GM19351 (cell line): ENCODE data around the gene CLDN11.

Experiments
- ATAC-seq: cut with Tn5 transposase; IDR thresholded peaks from one replicate; pipeline ENCODE4 v1.9.1; 2021; ENCODE audit warnings: mild to moderate bottlenecking, moderate library complexity; ENCODE audit not compliant: unreplicated experiment

CLDN11 gene

DNA sequence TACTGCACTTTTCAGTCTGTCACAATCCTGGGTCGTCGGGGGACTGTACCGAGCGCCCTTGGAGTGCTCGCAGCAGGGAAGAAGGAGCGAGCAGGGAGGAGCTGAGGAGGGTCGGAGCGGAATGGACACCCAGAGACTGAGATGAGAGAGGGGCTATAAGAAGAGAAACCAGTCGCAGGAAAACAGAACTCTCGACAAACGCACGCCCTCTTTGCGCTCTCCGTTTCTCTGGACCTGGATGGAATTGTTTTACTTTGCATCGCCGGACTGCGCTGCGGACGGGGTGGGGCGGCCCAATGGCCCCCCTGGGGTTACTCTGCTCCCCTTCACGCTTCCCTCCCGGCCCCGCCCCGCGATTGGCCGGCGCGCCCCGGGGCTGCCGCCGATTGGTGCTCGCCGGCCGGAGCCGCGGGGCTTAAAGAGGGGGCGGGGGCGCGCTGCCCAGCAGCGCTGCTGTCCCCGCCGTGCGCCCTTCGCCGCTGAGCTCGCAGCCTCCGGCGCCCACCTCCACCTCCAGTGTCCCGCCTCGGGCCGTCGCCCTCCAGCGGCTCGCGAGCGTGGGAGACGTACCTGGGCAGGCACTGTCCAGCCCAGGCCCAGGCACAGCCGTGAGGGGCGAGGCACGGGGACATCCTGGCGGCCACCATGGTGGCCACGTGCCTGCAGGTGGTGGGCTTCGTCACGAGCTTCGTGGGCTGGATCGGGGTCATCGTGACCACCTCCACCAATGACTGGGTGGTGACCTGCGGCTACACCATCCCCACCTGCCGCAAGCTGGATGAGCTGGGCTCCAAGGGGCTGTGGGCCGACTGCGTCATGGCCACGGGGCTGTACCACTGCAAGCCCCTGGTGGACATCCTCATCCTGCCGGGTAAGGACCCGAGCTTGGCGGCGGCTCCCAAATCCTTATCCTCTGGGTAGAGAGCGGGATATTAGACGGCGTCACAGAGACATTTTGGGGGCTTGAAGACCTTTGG is at the start of gene CLDN11:
CLDN11 (plus strand) TSS at position 447 of the 977 bp plus-strand sequence; CDS start at position 646, 199 bp downstream.
- no peak for ATAC-seq

DNA sequence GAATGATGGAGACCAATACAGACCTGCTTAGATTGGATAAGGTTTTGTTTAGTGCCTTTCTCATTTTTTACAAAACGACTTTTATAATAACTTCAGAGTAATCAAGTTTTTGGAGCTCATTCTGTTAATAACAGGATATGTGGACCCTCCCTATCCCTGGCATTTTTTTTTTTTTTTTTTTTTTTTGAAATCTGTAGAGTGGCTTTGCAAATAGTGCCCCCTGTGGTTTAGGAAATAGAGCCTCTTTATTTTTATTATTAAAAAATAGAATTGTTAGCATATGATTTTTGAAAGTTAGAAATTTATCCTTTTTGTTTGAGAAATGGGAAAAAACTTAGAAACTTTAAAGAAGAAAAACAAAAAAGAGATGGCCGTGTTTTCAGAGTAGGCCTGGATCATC is 49.7 kb upstream of the CLDN11 start:
- ATAC-seq: no peak

DNA sequence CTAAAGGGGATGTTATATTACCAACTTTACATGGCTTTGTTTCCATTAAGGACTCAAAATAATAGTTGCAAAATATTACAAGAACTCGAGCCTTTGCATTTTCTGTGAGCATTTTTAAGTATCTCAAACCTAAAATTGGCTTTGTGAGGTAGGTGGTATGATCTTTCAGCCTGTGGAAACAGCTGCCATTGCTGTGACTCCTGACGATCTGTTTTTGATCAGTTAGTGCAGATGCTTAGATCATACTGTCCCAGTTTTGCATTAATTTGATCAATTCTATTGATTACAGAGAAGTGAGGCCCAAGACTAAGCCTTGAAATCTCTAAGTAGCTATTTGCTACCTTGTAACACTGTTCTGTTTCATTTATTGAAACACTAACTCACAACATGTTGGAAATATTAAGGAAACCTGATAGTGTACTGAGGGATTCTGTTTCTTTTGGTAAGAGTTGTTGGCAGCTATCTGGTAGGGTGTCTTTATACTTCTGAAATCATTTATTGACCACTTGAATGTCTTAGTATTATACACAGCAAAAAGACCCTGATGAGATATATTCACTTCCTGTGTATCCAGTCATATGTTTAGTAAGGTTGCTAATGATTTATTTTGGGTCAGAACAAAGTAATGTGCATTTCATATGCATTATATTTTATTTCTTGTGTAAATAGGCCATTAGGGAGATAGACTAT is 46.3 kb upstream of the CLDN11 start:
- no peak for ATAC-seq

DNA sequence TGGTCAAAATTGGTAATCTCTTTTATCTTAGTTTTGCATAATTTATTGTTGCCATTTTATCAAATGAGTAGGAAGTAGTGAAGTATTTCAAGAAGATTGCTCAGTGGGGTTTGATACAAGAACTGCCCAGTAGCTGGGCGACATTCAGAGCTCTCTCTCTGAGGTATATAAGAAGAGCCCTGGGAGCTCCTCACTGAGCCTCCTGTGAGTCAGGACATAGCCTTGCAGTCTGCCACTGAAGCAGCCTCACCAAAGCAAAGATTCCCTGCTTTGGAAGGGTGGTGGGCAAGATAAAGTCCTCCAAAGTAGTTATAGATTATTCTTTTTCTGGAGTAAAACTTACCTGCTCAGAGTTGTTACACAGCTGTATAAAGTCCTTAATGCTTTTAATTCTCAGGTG is 35.1 kb upstream of the CLDN11 start:
- ATAC-seq: no peak

DNA sequence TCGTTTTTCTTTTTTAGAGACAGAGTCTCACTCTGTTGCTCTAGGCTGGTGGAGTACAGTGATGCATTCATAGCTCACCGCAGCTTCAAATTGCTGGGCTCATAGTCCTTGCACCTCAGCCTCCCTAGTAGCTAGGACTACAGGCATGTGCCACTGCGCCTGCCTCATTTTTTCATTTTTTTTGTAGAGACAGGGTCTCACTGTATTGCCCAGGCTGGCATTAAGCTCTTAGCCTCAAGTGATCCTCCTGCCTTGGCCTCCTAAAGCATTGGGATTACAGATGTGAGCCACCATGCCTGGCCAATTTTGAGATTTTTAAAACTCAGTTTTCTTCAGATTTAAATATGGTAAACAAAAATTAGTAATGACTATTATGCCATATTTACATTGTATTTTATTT is 32.2 kb upstream of the CLDN11 start:
- ATAC-seq: no peak

DNA sequence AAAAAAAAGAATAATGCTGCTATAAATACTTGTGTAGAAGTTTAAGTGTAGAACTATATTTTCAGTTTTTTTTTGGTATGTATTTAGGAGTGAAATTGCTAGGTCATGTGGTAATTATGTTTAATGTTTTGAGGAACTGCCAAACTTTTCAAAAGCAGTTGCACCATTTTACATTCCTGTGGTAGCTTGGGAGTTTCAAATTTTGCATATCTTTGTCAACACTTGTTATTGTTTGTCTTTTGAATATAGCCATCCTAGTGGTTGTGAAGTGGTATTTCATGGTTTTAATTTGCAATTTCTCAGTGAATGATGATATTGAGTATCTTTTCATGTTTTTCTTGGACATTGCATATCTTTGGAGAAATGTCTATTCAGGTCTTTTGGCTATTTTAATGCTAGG is 30.7 kb upstream of the CLDN11 start:
- no peak for ATAC-seq

DNA sequence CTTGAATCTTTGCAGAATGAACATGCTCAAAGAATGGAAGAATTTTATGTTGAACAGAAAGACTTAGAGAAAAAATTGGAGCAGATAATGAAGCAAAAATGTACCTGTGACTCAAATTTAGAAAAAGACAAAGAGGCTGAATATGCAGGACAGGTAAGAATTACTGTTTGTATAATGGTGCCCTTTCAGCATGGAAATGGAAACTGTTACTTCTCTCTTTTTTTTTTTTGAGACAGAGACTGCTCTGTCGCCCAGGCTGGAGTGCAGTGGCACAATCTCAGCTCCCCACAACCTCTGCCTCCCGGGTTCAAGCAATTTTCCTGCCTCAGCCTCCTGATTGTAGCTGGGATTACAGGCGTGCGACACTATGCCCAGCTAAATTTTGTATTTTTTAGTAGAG is 27.6 kb upstream of the CLDN11 start:
- ATAC-seq: no peak

DNA sequence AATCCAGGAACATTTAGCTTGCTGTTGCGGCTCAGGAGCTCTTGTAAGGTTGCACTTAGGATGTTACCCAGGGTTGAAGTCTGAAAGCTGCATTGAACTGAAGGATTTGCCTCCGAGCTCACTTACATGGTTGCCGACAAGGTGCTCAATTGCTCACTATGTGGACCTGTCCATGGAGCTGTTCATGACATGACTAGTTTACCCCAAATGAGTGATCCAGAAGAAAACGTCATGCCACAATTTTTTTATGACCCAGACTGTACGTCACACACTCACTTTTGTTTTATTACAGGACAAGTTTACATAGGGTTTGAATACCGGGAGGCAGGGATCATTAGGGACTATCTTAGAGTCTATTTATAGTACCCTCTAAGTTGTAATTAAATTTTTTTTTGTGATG is 21.0 kb upstream of the CLDN11 start:
- no peak for ATAC-seq

DNA sequence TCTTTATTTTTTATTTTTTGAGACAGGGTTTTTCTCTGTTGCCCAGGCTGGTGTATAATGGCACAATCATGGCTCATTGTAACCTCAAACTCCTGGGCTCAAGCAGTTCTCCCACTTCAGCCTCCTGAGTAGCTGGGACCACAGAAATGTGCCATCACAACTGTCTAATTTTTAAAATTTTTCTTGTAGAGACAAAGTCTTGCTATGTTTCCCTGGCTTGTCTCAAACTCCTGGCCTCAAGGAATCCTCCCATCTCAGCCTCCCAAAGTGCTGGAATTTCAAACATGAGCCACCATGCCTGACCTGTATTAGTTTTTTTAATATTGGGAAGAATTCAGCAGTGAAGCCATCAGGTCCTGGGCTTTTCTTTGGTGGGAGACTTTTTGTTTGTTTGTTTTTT is 13.6 kb upstream of the CLDN11 start:
- no peak for ATAC-seq

DNA sequence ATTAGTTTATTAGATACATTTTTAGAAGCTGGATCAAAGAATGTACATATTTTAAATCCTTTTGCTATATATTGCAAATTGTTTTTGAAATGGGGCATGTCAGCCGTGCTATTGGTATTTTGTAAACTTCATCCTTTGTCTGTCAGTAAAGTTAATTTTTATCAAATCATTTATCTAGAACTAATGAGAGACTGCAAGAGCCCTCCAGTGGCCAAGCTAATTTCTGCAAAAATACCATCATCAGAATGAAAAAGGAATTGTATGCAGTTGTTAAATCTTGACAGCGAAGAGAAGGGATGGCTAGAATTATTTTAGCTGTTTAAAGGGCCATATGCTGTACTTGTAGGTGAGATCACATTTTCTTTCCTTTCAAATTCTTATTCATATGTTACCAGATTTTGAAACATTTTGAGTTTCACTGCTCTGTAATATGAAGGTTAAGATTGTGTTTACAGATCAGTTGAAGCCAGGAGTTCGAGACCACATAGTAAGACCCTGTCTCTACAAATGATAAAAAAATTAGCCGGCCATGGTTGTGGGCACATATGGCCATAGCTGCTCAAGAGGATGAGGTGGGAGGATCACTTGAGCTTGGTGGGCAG is 8.1 kb upstream of the CLDN11 start:
- no peak for ATAC-seq

DNA sequence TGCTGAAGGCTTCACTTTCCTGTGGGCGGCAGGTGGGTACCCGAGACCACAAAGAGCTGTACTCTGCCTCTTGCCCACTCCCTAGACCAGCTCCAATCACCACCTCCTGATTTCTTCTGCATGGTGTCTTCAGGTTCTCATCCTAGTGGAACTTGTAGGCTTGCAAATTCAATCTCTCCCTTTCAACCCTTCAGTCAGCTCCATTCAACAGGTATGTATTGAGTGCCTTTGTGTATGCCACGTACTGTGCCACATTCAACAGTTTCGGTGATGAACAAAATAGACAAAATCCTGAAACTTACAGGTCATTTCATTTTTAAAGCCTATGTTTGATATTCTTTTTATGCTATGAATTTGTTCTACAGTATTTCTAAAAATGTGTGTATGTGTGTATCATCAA is 5.4 kb upstream of the CLDN11 start:
- no peak for ATAC-seq

DNA sequence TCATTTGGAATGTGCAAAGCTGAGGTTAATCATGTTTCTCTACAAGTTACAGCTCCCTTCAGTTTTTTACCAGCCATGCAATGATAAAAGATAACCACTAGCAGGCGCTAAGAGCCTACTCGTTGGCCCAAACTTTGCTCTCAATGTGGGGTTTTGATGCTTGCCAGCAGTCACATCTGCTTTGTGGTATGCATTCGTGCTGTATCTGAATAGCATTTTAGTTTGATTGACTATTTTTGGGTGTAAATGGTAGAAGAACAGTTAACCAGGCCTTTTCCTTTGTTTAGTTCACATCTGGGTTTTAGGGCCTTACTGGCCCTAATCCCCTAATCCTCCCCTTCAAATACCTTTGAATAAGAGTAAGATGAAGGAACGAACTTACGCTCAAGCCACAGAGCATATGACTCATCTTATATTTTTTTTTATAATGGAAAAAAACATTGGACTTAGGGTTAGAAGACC is 4.4 kb upstream of the CLDN11 start:
- no peak for ATAC-seq

DNA sequence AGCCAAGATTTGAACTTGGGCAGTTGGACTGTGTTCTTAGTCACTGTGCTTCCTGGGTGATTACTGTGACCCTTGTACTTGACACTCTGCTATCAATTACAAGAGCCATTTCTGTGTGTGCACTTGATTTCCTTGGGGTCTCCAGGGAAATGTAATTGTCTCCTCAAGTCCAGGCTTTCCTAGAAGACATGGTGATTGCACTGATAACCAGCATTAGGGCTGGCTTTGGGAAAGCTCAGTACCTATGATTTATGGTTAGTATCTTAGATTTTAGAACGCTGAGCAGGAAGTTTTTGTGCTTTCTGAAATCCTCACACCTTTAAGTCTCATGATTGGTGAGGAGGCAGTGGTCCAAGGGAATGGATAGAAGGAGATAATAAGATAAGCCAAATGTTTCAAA is 1.6 kb upstream of the CLDN11 start:
- ATAC-seq: no peak

DNA sequence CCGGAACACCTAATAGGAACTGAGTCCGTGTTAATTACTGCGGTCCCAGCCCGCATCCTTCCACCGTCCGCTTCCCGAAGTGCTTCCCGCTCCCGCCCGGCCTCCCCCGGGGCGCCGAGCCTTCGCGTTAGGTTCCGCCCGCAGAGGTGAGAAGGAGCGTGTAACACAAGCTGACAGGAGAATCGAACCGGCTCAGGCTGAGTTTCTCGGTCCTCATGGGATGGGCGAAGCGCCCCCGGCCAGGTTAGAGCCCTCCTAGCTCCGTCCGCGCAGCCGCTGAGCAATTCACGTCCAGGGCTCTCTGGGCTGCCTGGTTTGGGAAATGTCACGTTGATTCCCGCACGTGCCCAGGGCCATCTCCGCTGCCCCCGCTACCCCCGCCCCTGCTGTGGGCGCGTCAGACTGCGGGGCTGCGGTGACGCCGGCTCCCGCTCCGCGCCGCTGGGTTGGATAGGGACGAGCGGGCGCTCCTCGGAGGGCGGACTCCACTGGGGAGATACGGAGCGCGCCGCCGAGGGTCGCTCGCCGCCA is 954 bp downstream of the CLDN11 start:
- ATAC-seq: no peak

DNA sequence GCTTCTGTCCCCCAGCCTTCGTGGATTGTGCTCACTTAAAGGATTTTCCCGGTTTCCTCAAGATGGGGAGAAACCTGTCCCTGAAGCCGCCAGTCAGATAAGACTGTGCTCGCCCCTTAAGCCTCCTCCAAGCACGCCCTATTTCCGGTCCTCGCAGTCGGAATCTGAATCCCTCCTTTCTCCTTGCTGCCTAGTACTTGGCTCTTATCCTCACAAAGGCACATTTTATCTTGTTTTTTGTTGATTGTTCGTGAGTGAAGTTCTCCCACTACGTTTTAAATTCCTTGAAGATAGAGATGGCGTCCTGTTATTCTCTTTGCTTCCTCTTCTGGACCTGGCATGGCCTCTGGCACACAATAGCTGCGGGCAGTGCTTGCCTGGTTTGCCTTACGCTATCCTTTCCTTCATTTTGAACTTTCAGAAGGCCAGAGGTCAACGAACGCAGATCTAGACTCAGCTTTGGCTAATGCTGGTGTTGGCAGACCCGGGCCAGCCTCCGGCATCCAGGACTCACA is 1.7 kb downstream of the CLDN11 start:
- ATAC-seq: no peak

DNA sequence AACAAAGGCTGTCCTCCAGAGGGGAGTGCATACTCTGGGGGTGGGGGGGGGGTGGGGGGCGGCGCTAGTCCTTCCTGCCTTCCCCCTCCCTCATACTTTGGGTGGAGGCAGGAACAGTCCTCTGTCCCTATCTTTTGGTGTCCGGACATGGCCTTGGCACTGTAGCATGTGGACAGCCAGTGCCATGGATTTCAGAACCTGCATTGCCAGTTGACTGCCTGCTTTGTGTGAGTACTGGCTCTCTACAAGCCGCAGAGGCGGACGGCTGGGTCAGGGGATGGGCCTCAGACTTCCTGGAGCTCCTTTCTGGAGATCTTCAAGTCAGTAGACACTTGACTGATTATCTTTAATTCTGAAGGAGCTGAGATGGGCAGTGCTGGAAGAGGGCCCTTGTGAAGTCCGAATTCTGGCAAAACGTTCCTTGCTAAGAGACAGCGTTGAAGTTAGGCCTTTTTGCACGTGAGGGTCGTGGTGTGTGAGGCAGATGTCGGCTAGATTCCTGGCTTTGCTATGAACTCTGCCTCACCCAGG is 2.5 kb downstream of the CLDN11 start:
- no peak for ATAC-seq

DNA sequence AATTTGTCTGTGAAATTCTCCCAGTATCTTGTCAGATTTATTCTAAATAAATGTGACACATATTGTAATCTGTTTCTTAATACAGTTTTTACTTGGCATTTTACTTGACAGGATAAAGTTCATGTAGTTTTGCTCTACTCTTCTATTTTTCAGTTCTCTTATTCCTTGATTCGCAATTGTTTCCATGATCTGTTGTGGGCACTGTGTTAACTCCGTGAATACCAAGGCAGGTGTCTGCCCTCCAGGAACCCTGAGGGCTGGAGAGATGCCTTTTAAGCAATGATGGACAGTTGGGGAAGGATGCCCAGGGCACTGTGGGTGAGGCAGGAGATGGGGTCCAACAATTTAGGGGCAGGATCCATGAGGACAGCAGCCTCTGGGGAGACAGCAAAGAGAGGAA is 3.1 kb downstream of the CLDN11 start:
- ATAC-seq: no peak

DNA sequence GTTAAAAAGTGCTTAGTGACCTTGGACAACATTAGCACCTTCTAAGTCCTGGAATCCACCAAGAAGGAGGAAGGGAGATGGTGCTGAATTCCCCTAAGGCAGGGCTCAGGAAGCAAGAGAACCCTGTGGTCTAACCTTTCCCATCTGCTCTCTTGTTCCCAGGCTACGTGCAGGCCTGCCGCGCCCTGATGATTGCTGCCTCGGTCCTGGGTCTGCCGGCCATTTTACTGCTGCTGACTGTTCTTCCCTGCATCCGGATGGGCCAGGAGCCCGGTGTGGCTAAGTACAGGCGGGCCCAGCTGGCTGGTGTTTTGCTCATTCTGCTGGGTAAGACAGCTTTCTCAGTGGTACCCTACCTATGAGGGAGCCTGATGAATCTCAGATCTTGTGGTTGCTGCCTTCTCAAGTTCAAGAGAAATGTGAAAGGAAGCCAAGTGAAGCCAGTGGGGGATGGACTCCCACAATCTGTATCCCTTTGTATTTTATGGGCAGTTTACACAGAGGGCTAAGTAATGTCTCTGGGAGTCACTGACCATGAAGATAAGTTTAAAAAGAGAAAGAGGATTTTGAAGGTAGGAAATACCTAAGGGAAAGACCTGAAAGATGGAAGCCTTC is 4.4 kb downstream of the CLDN11 start:
- ATAC-seq: no peak

DNA sequence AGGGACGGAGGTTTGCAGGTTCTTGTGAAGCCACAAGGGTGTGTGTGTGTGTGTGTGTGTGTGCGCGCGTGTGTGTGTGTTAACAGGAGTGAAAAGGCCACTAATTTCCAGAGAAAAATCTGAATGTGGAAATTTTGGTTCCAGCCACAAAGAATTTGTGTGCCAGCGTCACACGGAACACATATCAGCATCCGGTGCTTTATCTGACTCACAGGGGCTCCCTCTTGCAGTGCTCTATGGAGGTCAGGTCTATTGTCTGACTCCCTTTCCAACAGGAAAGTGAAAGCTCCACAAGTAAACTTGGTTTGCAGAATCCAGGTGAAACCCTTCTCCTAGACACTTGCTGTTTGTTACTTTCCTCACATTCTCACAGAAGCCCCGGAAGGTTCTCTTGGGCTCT is 6.2 kb downstream of the CLDN11 start:
- ATAC-seq: no peak

DNA sequence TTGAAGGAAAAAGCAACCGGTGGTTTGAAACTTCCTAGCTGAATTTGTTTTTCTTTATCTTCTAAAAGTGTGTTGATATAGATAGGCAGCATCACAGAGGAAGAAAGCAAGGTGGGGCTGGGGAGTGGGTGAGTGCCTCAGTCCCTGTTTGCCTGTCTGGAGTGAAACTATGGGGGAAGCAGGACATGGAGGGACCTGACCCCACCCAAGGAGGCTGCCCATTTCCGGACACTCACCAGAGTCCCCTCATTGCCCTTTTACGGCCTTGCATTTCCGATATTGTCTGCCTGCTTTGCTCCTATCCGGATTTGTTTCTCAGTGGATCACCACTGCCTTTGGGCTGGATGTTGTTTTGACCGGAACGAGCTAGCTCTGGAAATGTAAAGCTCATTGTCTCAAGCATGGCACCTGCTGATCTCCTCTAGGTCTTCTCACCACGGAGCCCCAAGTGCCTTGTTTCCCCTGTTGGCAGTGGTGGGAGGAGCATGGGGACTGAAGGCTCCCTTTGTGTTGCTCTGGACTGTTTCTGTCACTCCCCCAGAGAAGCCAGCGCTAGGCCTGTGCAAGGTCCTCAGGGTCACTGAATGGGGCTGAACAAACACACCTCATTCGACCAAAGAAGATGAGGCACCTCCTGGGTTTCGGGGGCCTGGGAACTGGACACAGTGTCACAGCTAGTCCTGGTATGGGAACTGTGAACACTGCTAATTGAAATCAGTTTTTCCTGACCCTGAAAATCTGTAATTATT is 7.0 kb downstream of the CLDN11 start:
- ATAC-seq: no peak
